HepG2 (cell line): ENCODE data around the gene MKRN1. TPM values are rescaled to one million over a fixed set of nuclear protein-coding genes. Genes with fewer than 3 reads are reported as not detected.

Experiments
- ATAC-seq: fragments of 200-7000 bp; cut with Tn5 transposase; 3 replicates; pipeline ENCODE4 v1.9.1; 2020; ENCODE audit warnings: mild to moderate bottlenecking, moderate library complexity
- BruUV-seq: library from RNA; stranded (reverse); fragments of 400-500 nt; replicated peaks from 2 replicates; lab custom pipeline; 2021; lab: Mats Ljungman, UMichigan
- CTCF ChIA-PET: fragments of 300-600 bp; formaldehyde crosslinking; extraction: SDS; loops from one replicate; lab custom pipeline; 2021; ENCODE audit warnings: low total read pairs, inconsistent platforms, low intra/inter-chr PET ratio; lab: Yijun Ruan, JAX
- POLR2A ChIA-PET: fragments of 350-600 bp; sonication (Branson Sonifier 250); formaldehyde crosslinking; loops from one replicate; lab custom pipeline; 2020; ENCODE audit warnings: antibody characterized with exemption, inconsistent platforms; lab: Yijun Ruan, JAX
- DNase-seq: peaks from one replicate; pipeline ENCODE4 v3.0.0-alpha.2; 2015; ENCODE audit warnings: low spot score
- FAIRE-seq: peaks from 3 replicates; lab custom pipeline; 2011; peaks lifted over from hg19 to GRCh38; lab: Jason Lieb, UNC
- H2AFZ ChIP-seq: one replicate; pipeline ENCODE4 v1.6.1; 2011; ENCODE audit warnings: low read length, inconsistent platforms
- H3K27ac ChIP-seq: fragments of 300-600 bp; 3 replicates; pipeline ENCODE4 v1.8.0; 2011; ENCODE audit warnings: mixed run types, mild to moderate bottlenecking, mixed read lengths, low read length, inconsistent platforms; ENCODE audit not compliant: insufficient read depth; ENCODE audit errors: extremely low read length
- H3K27me3 ChIP-seq, 2 experiments: fragments of 200-600 bp in 1 of 2; 2 replicates in 1 of 2; 3 replicates in 1 of 2; pipeline versions ENCODE4 v1.6.0 to v1.8.0; 2011; ENCODE audit warnings: low read length in 2 of 2, mild to moderate bottlenecking in 2 of 2, moderate library complexity in 2 of 2, inconsistent platforms in 1 of 2; ENCODE audit not compliant: insufficient read depth in 2 of 2, control insufficient read depth in 1 of 2
- H3K36me3 ChIP-seq, 2 experiments: fragments of 200-600 bp in 1 of 2; replicated peaks in 1 of 2; 2 replicates in 1 of 2; 3 replicates in 1 of 2; pipeline versions ENCODE4 v1.5.1 to v1.8.0; 2011; ENCODE audit warnings: low read length in 2 of 2, inconsistent platforms in 1 of 2; ENCODE audit not compliant: insufficient read depth in 2 of 2, control insufficient read depth in 1 of 2
- H3K4me1 ChIP-seq: 2 replicates; pipeline ENCODE4 v1.5.1; 2012; ENCODE audit warnings: low read length, inconsistent platforms; ENCODE audit not compliant: insufficient read depth
- H3K4me2 ChIP-seq: 2 replicates; pipeline ENCODE4 v1.6.0; 2011; ENCODE audit warnings: low read depth, low read length, inconsistent platforms
- H3K4me3 ChIP-seq, 3 experiments: fragments of 200-600 bp in 1 of 3; sonication (generic), shearing (Covaris generic) in 1 of 3; replicated peaks in 1 of 3; 2 replicates each; pipeline ENCODE4 v1.5.1; 2011 to 2016; ENCODE audit warnings: low read length in 3 of 3, inconsistent platforms in 2 of 3, low read depth in 2 of 3, mild to moderate bottlenecking in 2 of 3, control low read depth in 1 of 3, mixed read lengths in 1 of 3; ENCODE audit not compliant: insufficient read depth in 1 of 3
- H3K79me2 ChIP-seq: one replicate; pipeline ENCODE4 v1.6.1; 2011; ENCODE audit warnings: low read length, inconsistent platforms; ENCODE audit not compliant: insufficient read depth
- H3K9ac ChIP-seq: 2 replicates; pipeline ENCODE4 v1.6.0; 2011; ENCODE audit warnings: mild to moderate bottlenecking, low read depth, low read length, inconsistent platforms; ENCODE audit not compliant: insufficient read depth
- H3K9me3 ChIP-seq: 2 replicates; pipeline ENCODE4 v1.5.1; 2012; ENCODE audit warnings: mild to moderate bottlenecking, low read length
- H4K20me1 ChIP-seq: 2 replicates; pipeline ENCODE4 v1.6.0; 2011; ENCODE audit warnings: inconsistent platforms, mild to moderate bottlenecking, low read length, moderate library complexity; ENCODE audit not compliant: insufficient read depth
- ATF5 ChIP-seq: sonication (generic); formaldehyde crosslinking; IDR thresholded peaks from 2 replicates; pipeline ENCODE4 v1.4.0; 2020; ENCODE audit warnings: mild to moderate bottlenecking, low read depth, missing genetic modification reagents
- FOXK2 ChIP-seq: fragments of 450-650 bp; IDR thresholded peaks from 2 replicates; pipeline ENCODE4 v1.6.1; 2016
- KAT8 ChIP-seq: IDR thresholded peaks from 2 replicates; pipeline ENCODE4 v1.6.1; 2016; ENCODE audit warnings: missing genetic modification reagents, missing compliant biosample characterization
- ZBTB40 ChIP-seq, 2 experiments: fragments of 450-650 bp in 1 of 2; sonication (generic) in 1 of 2; formaldehyde crosslinking in 1 of 2; IDR thresholded peaks; 2 replicates each; pipeline versions ENCODE4 v1.6.1 to v1.8.0; 2016 to 2022; ENCODE audit warnings: antibody characterized with exemption in 1 of 2, mild to moderate bottlenecking in 1 of 2, missing genetic modification reagents in 1 of 2
- ZFYVE20 ChIP-seq: sonication (generic); formaldehyde crosslinking; IDR thresholded peaks from 2 replicates; pipeline ENCODE4 v1.8.0; 2023; ENCODE audit warnings: low read depth, mild to moderate bottlenecking, moderate library complexity, missing genetic modification reagents, borderline replicate concordance
- ZNF256 ChIP-seq: sonication (generic); formaldehyde crosslinking; conservative IDR thresholded peaks from 2 replicates; pipeline ENCODE4 v1.4.0; 2020; ENCODE audit warnings: missing genetic modification reagents
- ZNF431 ChIP-seq: sonication (generic); formaldehyde crosslinking; IDR thresholded peaks from 2 replicates; pipeline ENCODE4 v1.9.0; 2022; ENCODE audit warnings: missing genetic modification reagents, low read depth, mild to moderate bottlenecking, borderline replicate concordance
- ZNF724P ChIP-seq: sonication (generic); formaldehyde crosslinking; IDR thresholded peaks from 2 replicates; pipeline ENCODE4 v1.8.0; 2022; ENCODE audit warnings: missing genetic modification reagents, borderline replicate concordance
- WGBS: methylation state at CpG from one replicate; pipeline ENCODE4 v1.1.6; 2017; ENCODE audit warnings: low lambda C conversion rate; 5-methylcytosine and 5-hydroxymethylcytosine counted together
- in situ Hi-C: cut with HindIII; loops from 2 replicates; pipeline ENCODE4 v1.10.0; 2017; ENCODE audit warnings: low pct_unique_long_range_greater_than_20kb; ENCODE audit not compliant: extremely low pct_ligation_motif_present
- intact Hi-C: fragments of 100-400 bp; cut with micrococcal nuclease; formaldehyde crosslinking; loops from one replicate; pipeline ENCODE4 v1.10.0; 2022; ENCODE audit not compliant: unreplicated experiment
- polyA plus RNA-seq, 8 experiments: library from polyadenylated mRNA; depleted of rRNA in 3 of 8; stranded (reverse) in 7 of 8; unstranded in 1 of 8; fragments of >200 nt; fragmentation: Illumina TruSeq in 4 of 8; extraction: Trizol in 4 of 8; gene quantifications; 2 replicates each; pipeline versions ENCODE4 v1.2.1 to v1.2.3, GENCODE V29; 2011 to 2016; ENCODE audit warnings: low read depth in 4 of 8, missing spikeins in 1 of 8, mixed read lengths in 1 of 8; ENCODE audit not compliant: insufficient read depth in 1 of 8
- total RNA-seq, 5 experiments: library from RNA; depleted of rRNA; stranded (reverse); fragments of >200 nt; fragmentation: Illumina TruSeq; extraction: Trizol; gene quantifications; 2 replicates each; pipeline ENCODE4 v1.2.3, GENCODE V29; 2016; ENCODE audit warnings: low read depth in 1 of 5

MKRN1 gene
- total and polyA plus RNA-seq, 2 of the 13 experiments (the other 11 are each of a cell fraction or from before 2014, with no cell fraction given): 28.5 to 32.8 TPM

GRCh38 chr7:140423501-140423900, 55.8 kb downstream of the MKRN1 start:
- H3K9ac ChIP-seq: no peak overlapping the region
- CTCF ChIA-PET: no interaction called here
- FAIRE-seq: no peak
- H3K4me3 ChIP-seq: no peak overlapping the region
- H3K27me3 ChIP-seq: no peaks in the 10 kb centered on the region
- WGBS: 81% methylated on average over 3 of the region's 3 CpGs
- no peaks in the 10 kb centered on the region for H3K9me3 ChIP-seq
- H3K79me2 ChIP-seq: no peaks in the 10 kb centered on the region
- H4K20me1 ChIP-seq: no peaks in the 10 kb centered on the region
- no peak for TF ChIP-seq FOXK2
- no peak for TF ChIP-seq ZNF431 (CRISPR knock-in tag)
- no peak for TF ChIP-seq ZNF256 (CRISPR knock-in tag)
- TF ChIP-seq ATF5 (CRISPR knock-in tag): no peak
- no peak for TF ChIP-seq ZFYVE20 (CRISPR knock-in tag)
- no peak for TF ChIP-seq ZNF724P
- no peak for TF ChIP-seq KAT8 (CRISPR knock-in tag)
- TF ChIP-seq ZBTB40 (IDR thresholded peaks at IDR 0.05): no peak
- no peak for TF ChIP-seq ZBTB40 (CRISPR knock-in tag; IDR thresholded peaks at IDR 0.05)
- TF ChIP-seq, all 625 proteins: peak for 0
- intact Hi-C loops: no loop called here
- in situ Hi-C loops: no loop called here
- BruUV-seq: no TSS peak
- no peaks in the 10 kb centered on the region for H3K4me1 ChIP-seq
- no peak overlapping the region for H3K27ac ChIP-seq
- ATAC-seq (no peak), DNase-seq (no peak)
- no peak overlapping the region for H2AFZ ChIP-seq
- no peak overlapping the region for H3K4me2 ChIP-seq
- H3K36me3 ChIP-seq: no peaks in the 10 kb centered on the region
- POLR2A ChIA-PET: no interaction called here
